Renal pelvis (tissue), 4 donors: ENCODE measurements around the gene CAND2. TPM values are rescaled to one million over a fixed set of nuclear protein-coding genes. Genes with fewer than 3 reads are reported as not detected.
"Not testable (repeated sequence)": the region's sequence is repeated elsewhere in the genome, so short reads cannot be mapped to it uniquely, and the experiment has no call there.

Experiments used
- DNase-seq: peaks from one replicate; pipeline ENCODE4 v3.0.0-alpha.2; 2013
- polyA plus RNA-seq, 3 donors: library from polyadenylated mRNA; unstranded; fragments of 120-200 nt; gene quantifications; one replicate each; pipeline ENCODE4 v1.2.1, GENCODE V29; 2013; ENCODE audit not compliant: insufficient read length in 3 of 3

CAND2 gene
- polyA plus RNA-seq, 3 donors = 9.0 to 11.3 (median 10.2) TPM

- DNase-seq = no peak
These were observed 29.9 kb upstream of the CAND2 start for GRCh38 chr3:12766541-12766940.

DNA sequence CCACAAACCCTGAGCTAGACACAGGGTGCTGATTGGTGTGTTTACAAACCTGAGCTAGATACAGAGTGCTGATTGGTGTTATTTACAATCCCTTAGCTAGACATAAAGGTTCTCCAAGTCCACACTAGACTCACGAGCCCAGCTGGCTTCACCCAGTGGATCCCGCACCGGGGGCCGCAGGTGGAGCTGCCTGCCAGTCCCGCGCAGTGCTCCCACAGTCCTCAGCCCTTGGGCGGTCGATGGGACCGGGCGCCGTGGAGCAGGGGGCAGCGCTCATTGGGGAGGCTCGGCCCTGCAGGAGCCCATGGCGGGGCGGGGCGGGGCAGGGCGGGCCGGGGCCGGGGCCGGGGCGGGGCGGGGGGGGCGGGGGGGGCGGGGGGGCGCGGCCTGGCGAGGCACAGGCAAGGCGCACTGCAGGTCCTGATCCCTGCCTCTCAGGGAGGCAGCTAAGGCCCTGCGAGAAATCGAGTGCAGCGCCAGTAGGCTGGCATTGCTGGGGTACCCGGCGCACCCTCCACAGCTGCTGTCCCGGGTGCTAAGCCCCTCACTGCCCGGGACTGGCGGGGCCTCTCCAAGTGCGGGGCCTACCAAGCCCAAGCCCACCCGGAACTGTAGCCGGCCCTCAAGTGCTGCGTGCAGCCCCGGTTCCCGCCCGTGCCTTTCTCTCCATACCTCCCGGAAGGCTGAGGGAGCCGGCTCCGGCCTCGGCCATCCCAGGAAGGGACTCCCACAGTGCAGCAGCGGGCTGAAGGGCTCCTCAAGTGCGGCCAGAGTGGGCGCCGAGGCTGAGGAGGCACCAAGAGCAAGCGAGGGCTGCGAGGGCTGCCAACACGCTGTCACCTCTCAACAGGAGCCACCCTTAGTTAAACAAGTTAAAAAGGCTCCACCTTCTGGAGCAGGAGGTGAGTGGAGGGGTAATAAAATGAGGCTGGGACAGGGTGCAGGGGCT is 27.6 kb upstream of the CAND2 start:
- DNase-seq = no peak

GRCh38 chr3:12769761-12770160 is 26.7 kb upstream of the CAND2 start:
- no peak for DNase-seq

- no peak for DNase-seq
These were observed 25.2 kb upstream of the CAND2 start for GRCh38 chr3:12771236-12771635.

DNA sequence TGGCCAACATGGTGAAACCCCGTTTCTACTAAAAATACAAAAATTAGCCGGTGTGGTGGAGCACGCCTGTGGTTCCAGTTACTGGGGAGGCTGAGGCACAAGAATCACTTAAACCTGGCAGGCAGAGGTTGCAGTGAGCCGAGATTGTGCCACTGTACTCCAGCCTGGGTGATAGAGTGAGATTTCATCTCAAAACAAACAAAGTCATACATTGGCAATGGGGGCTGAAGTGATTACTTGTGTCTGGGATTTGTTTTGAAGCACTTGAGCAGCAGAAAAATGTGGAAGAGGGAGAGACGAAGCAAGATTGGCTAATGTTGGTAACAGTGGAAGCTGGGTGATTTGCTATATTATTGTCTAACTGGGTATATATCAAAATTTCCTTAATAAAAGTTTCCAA is 24.0 kb upstream of the CAND2 start:
- no peak for DNase-seq

DNA sequence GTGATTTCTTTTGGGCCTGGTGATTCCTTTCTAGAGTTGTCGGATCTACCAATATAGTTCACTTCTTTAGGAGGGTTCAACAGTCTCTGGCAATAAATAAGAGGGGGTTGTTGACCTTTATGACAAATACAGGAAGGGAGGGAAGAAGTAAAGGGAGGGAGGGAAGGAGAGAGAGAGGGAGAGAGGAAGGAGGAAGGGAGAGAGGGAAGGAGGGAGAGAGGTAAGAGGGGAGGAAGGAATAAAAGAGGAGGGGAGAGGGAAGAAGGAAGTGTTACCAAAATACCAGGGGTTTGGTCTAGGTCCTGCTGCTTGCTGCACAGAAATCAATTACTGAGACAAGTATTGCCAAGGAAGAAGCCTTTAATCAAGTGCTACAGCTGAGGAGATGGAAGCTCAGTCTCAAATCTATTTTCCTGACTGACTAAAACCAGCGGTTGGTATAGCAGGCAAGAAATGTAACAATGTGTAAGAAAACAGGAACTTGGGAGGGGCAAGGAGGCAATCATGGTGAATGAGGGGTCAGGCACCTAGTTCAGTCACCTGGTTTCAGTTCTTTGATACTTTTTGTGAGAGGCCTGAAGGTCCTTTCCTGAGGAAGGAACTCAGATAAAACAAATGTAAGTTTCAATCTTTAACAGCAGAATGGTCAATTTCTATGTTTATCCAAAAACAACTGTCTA is 23.3 kb upstream of the CAND2 start:
- DNase-seq = no peak

GRCh38 chr3:12773710-12774086 is 22.8 kb upstream of the CAND2 start:
- DNase-seq = no peak

DNA sequence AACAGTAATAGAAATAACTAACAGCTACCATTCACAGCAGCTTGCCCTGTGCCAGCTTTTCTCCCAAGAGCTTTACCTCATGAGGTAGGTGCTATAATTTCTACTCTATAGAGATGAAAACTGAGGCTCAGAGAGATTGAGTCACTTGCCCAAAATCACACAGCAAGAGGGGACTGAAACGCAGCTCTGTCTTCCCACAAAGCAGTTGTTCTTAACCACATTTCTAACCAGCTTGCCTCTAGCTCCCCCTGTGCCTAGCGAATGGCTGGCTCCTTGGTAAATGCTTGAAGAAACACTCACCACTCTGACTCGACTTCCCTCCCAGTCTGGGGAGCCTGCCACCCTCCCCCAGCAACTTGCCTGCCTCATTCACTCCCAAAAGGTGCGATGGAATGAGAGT is 21.9 kb upstream of the CAND2 start:
- no peak for DNase-seq

DNA sequence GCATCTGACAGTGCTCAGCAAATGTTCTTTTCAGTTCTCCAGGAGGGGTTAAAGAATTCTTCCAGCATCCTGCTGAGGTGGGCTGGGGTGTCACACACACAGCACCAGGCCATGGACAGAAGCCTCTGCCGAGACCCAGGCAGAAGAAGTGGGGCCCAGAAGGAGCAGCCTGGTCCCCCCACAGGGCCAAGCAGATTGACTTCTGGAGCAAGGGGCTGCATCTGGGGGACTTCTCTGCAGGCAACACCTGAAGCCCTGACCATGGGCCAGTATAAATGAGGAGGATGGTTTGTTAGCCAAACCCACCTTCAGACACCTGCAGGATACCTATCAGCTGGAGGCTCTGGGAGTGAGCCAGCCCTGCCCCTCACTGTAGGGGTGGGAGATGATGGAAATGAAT is 21.3 kb upstream of the CAND2 start:
- no peak for DNase-seq

DNA sequence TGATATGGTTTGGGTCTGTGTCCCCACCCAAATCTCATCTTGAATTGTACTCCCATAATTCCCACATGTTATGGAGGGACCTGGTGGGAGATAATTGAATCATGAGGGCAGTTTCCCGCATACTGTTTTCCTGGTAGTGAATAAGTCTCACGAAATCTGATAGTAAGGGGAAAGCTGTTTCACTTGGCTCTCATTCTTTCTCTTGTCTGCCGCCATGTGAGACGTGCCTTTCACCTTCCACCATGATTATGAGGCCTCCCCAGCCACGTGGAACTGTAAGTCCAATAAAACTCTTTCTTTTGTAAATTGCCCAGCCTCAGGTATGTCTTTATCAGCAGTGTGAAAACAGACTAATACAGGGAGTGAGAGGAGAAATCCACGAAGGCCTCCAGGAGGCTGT is 20.5 kb upstream of the CAND2 start:
- DNase-seq = not testable (repeated sequence)

DNA sequence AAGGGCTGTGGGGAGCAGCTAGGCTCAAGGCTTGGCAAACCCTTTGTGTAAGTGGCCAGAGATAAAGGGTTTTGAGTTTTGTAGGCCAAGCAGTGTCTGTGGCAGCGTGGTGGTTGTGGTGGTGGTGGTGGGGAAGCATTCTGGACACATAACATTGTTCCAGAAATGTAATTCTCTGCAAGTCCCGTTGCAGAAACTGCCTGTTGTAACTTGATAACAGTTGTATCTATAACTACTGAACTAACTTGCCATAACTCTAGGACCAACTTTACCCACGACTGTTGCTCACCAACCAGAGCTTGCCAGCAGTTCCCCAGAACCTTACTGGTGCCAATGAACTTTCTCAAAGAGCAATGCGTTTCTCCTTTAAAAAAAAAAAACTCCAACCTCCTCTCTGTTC is 19.3 kb upstream of the CAND2 start:
- DNase-seq = no peak

DNA sequence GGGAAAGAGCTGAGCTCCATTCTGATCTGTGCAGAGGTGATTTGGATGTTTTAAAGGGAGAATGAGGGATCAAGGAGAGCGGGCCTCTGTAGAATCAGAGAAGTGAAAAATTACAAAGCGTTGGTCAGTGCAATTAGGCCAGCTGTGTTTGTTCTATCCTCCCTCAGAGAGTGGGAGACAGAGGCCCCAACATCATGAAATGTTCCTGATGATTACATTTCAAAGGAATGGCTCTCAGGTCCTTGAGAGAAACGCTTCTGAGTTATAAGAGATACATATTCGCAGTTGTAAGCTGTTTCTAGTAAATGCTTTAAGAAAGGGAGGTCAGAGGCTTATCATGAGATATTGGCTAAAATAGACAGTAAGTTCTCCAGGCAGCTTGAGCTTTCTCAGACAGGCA is 15.7 kb upstream of the CAND2 start:
- DNase-seq = no peak

- DNase-seq = no peak
These were observed 14.2 kb upstream of the CAND2 start for GRCh38 chr3:12782172-12782815.

GRCh38 chr3:12785096-12785495 is 11.4 kb upstream of the CAND2 start:
- DNase-seq = no peak

DNA sequence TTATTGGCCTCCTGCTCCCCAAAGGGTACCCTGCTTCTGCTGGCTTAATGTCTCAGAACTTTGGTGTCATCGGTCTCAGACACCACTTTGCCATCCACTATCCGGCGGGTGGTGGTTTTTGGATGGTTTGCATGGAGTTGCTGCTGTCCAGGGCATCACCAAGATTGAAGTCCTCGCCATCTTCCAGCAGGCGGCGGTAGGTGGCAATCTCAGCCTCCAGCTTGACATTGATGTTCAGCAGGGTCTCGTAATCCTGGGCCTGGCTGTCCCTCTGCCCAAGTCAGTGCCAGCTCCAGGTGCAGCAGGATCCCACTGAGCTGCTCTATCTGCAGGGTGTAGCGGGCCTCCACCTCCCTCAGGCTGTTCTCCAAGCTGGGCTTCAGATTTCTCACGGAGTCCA is 9.1 kb upstream of the CAND2 start:
- DNase-seq = not testable (repeated sequence)

- not testable (repeated sequence) for DNase-seq
These were observed 8.4 kb upstream of the CAND2 start for GRCh38 chr3:12787967-12788690.

- no peak for DNase-seq
These were observed 5.0 kb upstream of the CAND2 start for GRCh38 chr3:12791430-12791829.

- no peak for DNase-seq
These were observed 2.8 kb upstream of the CAND2 start for GRCh38 chr3:12793701-12794100.

- no peak for DNase-seq
These were observed 828 bp downstream of the CAND2 start for GRCh38 chr3:12797124-12797891.

DNA sequence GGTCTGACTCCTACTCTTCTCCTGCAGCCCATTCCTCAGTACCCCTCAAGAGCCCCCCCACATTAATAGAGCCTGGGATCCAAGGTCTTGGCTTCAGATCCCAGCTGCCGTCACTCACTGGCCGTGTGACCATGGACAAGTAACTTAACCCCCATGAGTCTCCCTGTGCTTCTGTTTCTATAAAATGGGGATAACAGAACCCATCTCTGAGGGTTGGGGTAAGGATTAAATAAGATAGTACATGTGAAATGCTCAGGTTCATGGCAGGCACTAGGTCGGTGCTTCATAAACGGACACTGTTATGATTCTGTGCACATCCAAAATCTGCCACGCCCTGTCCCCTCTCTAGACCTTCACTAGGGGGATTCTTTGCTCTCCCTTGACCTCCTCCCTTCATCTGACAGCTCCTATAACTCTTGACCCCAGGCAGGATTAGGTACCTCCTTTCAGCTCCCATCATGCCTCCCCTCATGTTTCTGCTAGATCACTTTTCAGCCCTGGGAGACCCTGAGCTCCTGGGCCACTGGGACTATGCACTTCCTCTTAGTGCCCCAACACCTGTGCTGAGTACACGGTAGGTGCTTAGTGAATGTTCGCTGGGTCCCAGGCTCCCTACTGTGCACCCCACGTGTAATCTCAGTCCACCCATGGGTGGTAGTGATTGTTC is 1.5 kb downstream of the CAND2 start:
- DNase-seq = no peak
